Panc1 (cell line): ENCODE measurements around the gene SLC7A9. TPM values are rescaled to one million over a fixed set of nuclear protein-coding genes. Genes with fewer than 3 reads are reported as not detected.

Source experiments
- ATAC-seq: fragments of 200-7000 bp; cut with Tn5 transposase; 2 replicates; pipeline ENCODE4 v1.9.1; 2020; ENCODE audit warnings: mild to moderate bottlenecking, moderate library complexity
- BruUV-seq: library from RNA; stranded (reverse); fragments of 400-500 nt; replicated peaks from 2 replicates; lab custom pipeline; 2021; lab: Mats Ljungman, UMichigan
- CTCF ChIA-PET: fragments of 300-600 bp; sonication (Branson Sonifier 250); formaldehyde crosslinking; loops from one replicate; lab custom pipeline; 2022; ENCODE audit warnings: antibody characterized with exemption; lab: Charles Lee
- POLR2A ChIA-PET: fragments of 300-600 bp; sonication (Branson Sonifier 250); formaldehyde crosslinking; loops from one replicate; lab custom pipeline; 2022; ENCODE audit warnings: antibody characterized with exemption; lab: Charles Lee
- DNase-seq: peaks from one replicate; pipeline ENCODE4 v3.0.0-alpha.2; 2010; ENCODE audit warnings: low read depth, low spot score
- H3K27ac ChIP-seq: 2 replicates; pipeline ENCODE4 v1.5.1; 2011; ENCODE audit warnings: mild to moderate bottlenecking, low read length, inconsistent platforms
- H3K27me3 ChIP-seq: fragments of 200-500 bp; sonication (Bioruptor generic); 2 replicates; pipeline ENCODE4 v1.6.0; 2014; ENCODE audit warnings: low read length, inconsistent platforms; ENCODE audit not compliant: control insufficient read depth, insufficient read depth
- H3K36me3 ChIP-seq: fragments of 200-500 bp; sonication (Bioruptor generic); 2 replicates; pipeline ENCODE4 v1.5.1; 2014; ENCODE audit warnings: inconsistent platforms, mild to moderate bottlenecking, low read length, moderate library complexity; ENCODE audit not compliant: control insufficient read depth, insufficient read depth
- H3K4me1 ChIP-seq: 2 replicates; pipeline ENCODE4 v1.5.1; 2011; ENCODE audit warnings: inconsistent platforms, mild to moderate bottlenecking, low read length, moderate library complexity; ENCODE audit not compliant: control insufficient read depth, insufficient read depth
- H3K4me3 ChIP-seq, 2 experiments: 2 replicates each; pipeline ENCODE4 v1.5.1; 2011 to 2012; ENCODE audit warnings: low read depth in 2 of 2, low read length in 2 of 2, mild to moderate bottlenecking in 2 of 2, inconsistent platforms in 1 of 2, moderate library complexity in 1 of 2
- H3K9me3 ChIP-seq: fragments of 200-500 bp; sonication (Bioruptor generic); 2 replicates; pipeline ENCODE4 v1.5.1; 2014; ENCODE audit warnings: low read depth, mild to moderate bottlenecking, inconsistent platforms, low read length, moderate library complexity; ENCODE audit not compliant: control insufficient read depth, insufficient read depth
- POLR2AphosphoS5 ChIP-seq: IDR thresholded peaks from 2 replicates; pipeline ENCODE4 v1.6.1; 2012; ENCODE audit warnings: mild to moderate bottlenecking, low read depth, low read length, moderate library complexity
- SIN3A ChIP-seq: IDR thresholded peaks from 2 replicates; pipeline ENCODE4 v1.6.1; 2012; ENCODE audit warnings: low read depth, mild to moderate bottlenecking, low read length, moderate library complexity, borderline replicate concordance; ENCODE audit not compliant: insufficient read depth
- TCF7L2 ChIP-seq: IDR thresholded peaks from 2 replicates; pipeline ENCODE4 v1.6.1; 2011; ENCODE audit warnings: mild to moderate bottlenecking, low read depth, low read length, inconsistent platforms
- in situ Hi-C: cut with HindIII; loops from 2 replicates; pipeline ENCODE4 v1.10.0; 2016; ENCODE audit warnings: low sequenced_read_pairs, low pct_unique_long_range_greater_than_20kb
- intact Hi-C: fragments of 100-400 bp; cut with micrococcal nuclease; formaldehyde crosslinking; loops from one replicate; pipeline ENCODE4 v1.10.0; 2022; ENCODE audit not compliant: unreplicated experiment
- total RNA-seq: library from RNA; stranded (reverse); gene quantifications from one replicate; pipeline ENCODE4 v1.2.1, GENCODE V29; 2021; ENCODE audit not compliant: unreplicated experiment
- TF ChIP-seq, protein P1 (sequence below): fragments of 450-650 bp; IDR thresholded peaks from 2 replicates; pipeline ENCODE4 v1.5.1; 2017; ENCODE audit warnings: mild to moderate bottlenecking
- TF ChIP-seq, protein P2 (sequence below), 2 experiments: IDR thresholded peaks; 2 replicates each; pipeline ENCODE4 v1.6.1; 2011 to 2012; ENCODE audit warnings: low read depth in 2 of 2, control low read depth in 1 of 2, low read length in 1 of 2, mild to moderate bottlenecking in 1 of 2, moderate library complexity in 1 of 2; ENCODE audit not compliant: insufficient read depth in 1 of 2

The SLC7A9 gene
- total RNA-seq, 1 experiment from 2014 or later: 0.28 TPM

DNA sequence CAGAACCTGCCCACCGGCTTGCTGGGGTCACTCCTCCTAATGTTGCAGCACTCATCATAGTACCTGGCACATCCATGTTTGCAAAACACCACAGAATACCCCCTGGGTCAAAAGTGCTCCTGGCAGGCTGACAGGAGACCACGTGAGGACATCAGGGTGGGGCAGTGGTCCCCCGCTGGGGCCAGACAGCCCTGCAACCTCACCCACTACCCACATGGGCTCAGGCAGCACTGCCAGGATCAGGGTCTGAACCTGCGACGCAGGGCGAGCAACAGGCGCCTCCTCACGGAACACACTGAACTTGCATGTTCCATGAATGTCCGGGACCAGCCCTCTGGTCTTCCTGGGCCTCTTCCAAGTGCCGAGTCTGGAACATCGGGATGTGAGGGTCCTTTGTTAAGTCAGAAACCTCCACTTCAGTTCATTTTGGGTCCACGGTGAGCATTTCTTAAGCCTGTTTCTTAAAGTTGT is 1.4 kb upstream of the SLC7A9 start:
- in situ Hi-C loops: no loop called here
- ChIA-PET POLR2A (no interaction called here), CTCF (no interaction called here)
- ATAC-seq (no peak), DNase-seq (no peak)
- H3K36me3 ChIP-seq: no peaks in the 10 kb centered on the region
- no peaks in the 10 kb centered on the region for H3K4me1 ChIP-seq
- BruUV-seq: no TSS peak
- intact Hi-C loops: no loop called here
- TF ChIP-seq TCF7L2 (no peak), POLR2AphosphoS5 (no peak)
- TF ChIP-seq, protein P1, sequence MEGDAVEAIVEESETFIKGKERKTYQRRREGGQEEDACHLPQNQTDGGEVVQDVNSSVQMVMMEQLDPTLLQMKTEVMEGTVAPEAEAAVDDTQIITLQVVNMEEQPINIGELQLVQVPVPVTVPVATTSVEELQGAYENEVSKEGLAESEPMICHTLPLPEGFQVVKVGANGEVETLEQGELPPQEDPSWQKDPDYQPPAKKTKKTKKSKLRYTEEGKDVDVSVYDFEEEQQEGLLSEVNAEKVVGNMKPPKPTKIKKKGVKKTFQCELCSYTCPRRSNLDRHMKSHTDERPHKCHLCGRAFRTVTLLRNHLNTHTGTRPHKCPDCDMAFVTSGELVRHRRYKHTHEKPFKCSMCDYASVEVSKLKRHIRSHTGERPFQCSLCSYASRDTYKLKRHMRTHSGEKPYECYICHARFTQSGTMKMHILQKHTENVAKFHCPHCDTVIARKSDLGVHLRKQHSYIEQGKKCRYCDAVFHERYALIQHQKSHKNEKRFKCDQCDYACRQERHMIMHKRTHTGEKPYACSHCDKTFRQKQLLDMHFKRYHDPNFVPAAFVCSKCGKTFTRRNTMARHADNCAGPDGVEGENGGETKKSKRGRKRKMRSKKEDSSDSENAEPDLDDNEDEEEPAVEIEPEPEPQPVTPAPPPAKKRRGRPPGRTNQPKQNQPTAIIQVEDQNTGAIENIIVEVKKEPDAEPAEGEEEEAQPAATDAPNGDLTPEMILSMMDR: no peak
- TF ChIP-seq, protein P2, sequence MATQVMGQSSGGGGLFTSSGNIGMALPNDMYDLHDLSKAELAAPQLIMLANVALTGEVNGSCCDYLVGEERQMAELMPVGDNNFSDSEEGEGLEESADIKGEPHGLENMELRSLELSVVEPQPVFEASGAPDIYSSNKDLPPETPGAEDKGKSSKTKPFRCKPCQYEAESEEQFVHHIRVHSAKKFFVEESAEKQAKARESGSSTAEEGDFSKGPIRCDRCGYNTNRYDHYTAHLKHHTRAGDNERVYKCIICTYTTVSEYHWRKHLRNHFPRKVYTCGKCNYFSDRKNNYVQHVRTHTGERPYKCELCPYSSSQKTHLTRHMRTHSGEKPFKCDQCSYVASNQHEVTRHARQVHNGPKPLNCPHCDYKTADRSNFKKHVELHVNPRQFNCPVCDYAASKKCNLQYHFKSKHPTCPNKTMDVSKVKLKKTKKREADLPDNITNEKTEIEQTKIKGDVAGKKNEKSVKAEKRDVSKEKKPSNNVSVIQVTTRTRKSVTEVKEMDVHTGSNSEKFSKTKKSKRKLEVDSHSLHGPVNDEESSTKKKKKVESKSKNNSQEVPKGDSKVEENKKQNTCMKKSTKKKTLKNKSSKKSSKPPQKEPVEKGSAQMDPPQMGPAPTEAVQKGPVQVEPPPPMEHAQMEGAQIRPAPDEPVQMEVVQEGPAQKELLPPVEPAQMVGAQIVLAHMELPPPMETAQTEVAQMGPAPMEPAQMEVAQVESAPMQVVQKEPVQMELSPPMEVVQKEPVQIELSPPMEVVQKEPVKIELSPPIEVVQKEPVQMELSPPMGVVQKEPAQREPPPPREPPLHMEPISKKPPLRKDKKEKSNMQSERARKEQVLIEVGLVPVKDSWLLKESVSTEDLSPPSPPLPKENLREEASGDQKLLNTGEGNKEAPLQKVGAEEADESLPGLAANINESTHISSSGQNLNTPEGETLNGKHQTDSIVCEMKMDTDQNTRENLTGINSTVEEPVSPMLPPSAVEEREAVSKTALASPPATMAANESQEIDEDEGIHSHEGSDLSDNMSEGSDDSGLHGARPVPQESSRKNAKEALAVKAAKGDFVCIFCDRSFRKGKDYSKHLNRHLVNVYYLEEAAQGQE (IDR thresholded peaks at IDR 0.05; ENCODE audit: insufficient read depth in 1 of 2, low read depth in 2 of 2, low read length in 1 of 2): no peak
- no peaks in the 10 kb centered on the region for H3K27me3 ChIP-seq
- H3K9me3 ChIP-seq: no peaks in the 10 kb centered on the region
- no peak overlapping the region for H3K27ac ChIP-seq
- H3K4me3 ChIP-seq: no peak overlapping the region

GRCh38 chr19:32869966-32870573 is 503 bp upstream of the SLC7A9 start:
- TF ChIP-seq, protein P1: no peak
- TF ChIP-seq POLR2AphosphoS5: no peak
- TF ChIP-seq TCF7L2: no peak
- no peak for TF ChIP-seq SIN3A
- TF ChIP-seq, protein P2 (IDR thresholded peaks at IDR 0.05; ENCODE audit: insufficient read depth in 1 of 2, low read depth in 2 of 2, low read length in 1 of 2): no peak
- no peak overlapping the region for H3K27ac ChIP-seq
- intact Hi-C loops (no loop called here), in situ Hi-C loops (no loop called here)
- H3K27me3 ChIP-seq: no peaks in the 10 kb centered on the region
- DNase-seq (no peak), ATAC-seq (no peak)
- no TSS peak for BruUV-seq
- ChIA-PET POLR2A (no interaction called here), CTCF (no interaction called here)
- no peaks in the 10 kb centered on the region for H3K4me1 ChIP-seq
- H3K36me3 ChIP-seq: no peaks in the 10 kb centered on the region
- H3K4me3 ChIP-seq: no peak overlapping the region
- no peaks in the 10 kb centered on the region for H3K9me3 ChIP-seq
